Activated T-helper 17 cell treated with anti-CD3 and anti-CD28 coated beads, Interleukin-2, amount 50 U/mL, for 72 hours (primary cell): Measurements from ENCODE around the gene BLACAT1. TPM values are rescaled to one million over a fixed set of nuclear protein-coding genes. Genes with fewer than 3 reads are reported as not detected.
"Not testable (repeated sequence)": the region's sequence is repeated elsewhere in the genome, so short reads cannot be mapped to it uniquely, and the experiment has no call there.

ENCODE experiments used
- ATAC-seq: fragments of 150-1000 bp; cut with Tn5 transposase; replicated peaks from 2 replicates; pipeline ENCODE4 v1.10.0; 2021; ENCODE audit warnings: mild to moderate bottlenecking, moderate library complexity
- H3K27ac Mint-ChIP-seq: one replicate; pipeline ENCODE4 v1.8.0; 2022; ENCODE audit warnings: mixed read lengths
- H3K27me3 Mint-ChIP-seq: one replicate; pipeline ENCODE4 v1.8.0; 2022; ENCODE audit warnings: mixed read lengths
- H3K36me3 Mint-ChIP-seq: one replicate; pipeline ENCODE4 v1.8.0; 2022; ENCODE audit warnings: low read depth, mild to moderate bottlenecking, mixed read lengths
- H3K4me1 Mint-ChIP-seq: one replicate; pipeline ENCODE4 v1.8.0; 2022; ENCODE audit warnings: mixed read lengths
- H3K4me3 Mint-ChIP-seq: one replicate; pipeline ENCODE4 v1.8.0; 2022; ENCODE audit warnings: mild to moderate bottlenecking, mixed read lengths
- H3K9me3 Mint-ChIP-seq: one replicate; pipeline ENCODE4 v1.8.0; 2022; ENCODE audit warnings: mixed read lengths
- total RNA-seq, 2 donors: library from RNA; stranded (reverse); gene quantifications; one replicate each; pipeline ENCODE4 v1.2.3, GENCODE V29; 2022

BLACAT1 gene
- total RNA-seq, 2 donors from 2014 or later, result 0.61 to 0.95 TPM

- Mint-ChIP-seq H3K4me1 (no peaks in the 10 kb centered on the region), H3K27ac (no peak overlapping the region)
Observed at GRCh38 chr1:205430696-205431305, 25.0 kb downstream of the BLACAT1 start.

GRCh38 chr1:205429762-205430695, 25.8 kb downstream of the BLACAT1 start:
- no peaks in the 10 kb centered on the region for H3K9me3 Mint-ChIP-seq
- peaks cover 13% of the 10 kb centered on the region for H3K27me3 Mint-ChIP-seq
- H3K36me3 Mint-ChIP-seq, result no peaks in the 10 kb centered on the region
- peak overlapping the region; percentile 68 for H3K4me3 Mint-ChIP-seq
- no peak overlapping the region for H3K27ac Mint-ChIP-seq
- no peak for ATAC-seq
- H3K4me1 Mint-ChIP-seq, result no peaks in the 10 kb centered on the region

More at GRCh38 chr1:205430696-205431305, 25.0 kb downstream of the BLACAT1 start:
- Mint-ChIP-seq H3K27me3 (peaks cover 16% of the 10 kb centered on the region), H3K36me3 (no peaks in the 10 kb centered on the region), H3K9me3 (no peaks in the 10 kb centered on the region), H3K4me3 (peak overlapping the region; percentile 68)
- ATAC-seq, result peak; percentile 70

- H3K4me1 Mint-ChIP-seq, result no peaks in the 10 kb centered on the region
- no peaks in the 10 kb centered on the region for H3K9me3 Mint-ChIP-seq
- no peak for ATAC-seq
- peaks cover 19% of the 10 kb centered on the region for H3K27me3 Mint-ChIP-seq
- no peak overlapping the region for H3K4me3 Mint-ChIP-seq
- no peaks in the 10 kb centered on the region for H3K36me3 Mint-ChIP-seq
- H3K27ac Mint-ChIP-seq, result no peak overlapping the region
Observed at GRCh38 chr1:205424901-205425600, 30.8 kb downstream of the BLACAT1 start.

GRCh38 chr1:205423814-205424399, 31.9 kb downstream of the BLACAT1 start:
- Mint-ChIP-seq H3K9me3 (no peaks in the 10 kb centered on the region), H3K36me3 (no peaks in the 10 kb centered on the region), H3K27me3 (peaks cover 23% of the 10 kb centered on the region), H3K4me3 (no peak overlapping the region), H3K27ac (no peak overlapping the region), H3K4me1 (no peaks in the 10 kb centered on the region)
- ATAC-seq, result no peak

GRCh38 chr1:205422993-205423642, 32.7 kb downstream of the BLACAT1 start:
- Mint-ChIP-seq H3K4me1 (no peaks in the 10 kb centered on the region), H3K36me3 (no peaks in the 10 kb centered on the region), H3K4me3 (no peak overlapping the region), H3K27me3 (peaks cover 23% of the 10 kb centered on the region), H3K27ac (no peak overlapping the region), H3K9me3 (no peaks in the 10 kb centered on the region)
- ATAC-seq, result no peak

- H3K4me1 Mint-ChIP-seq, result no peaks in the 10 kb centered on the region
- no peaks in the 10 kb centered on the region for H3K9me3 Mint-ChIP-seq
- no peak within 1 kb of the TSS for H3K4me3 Mint-ChIP-seq
- H3K27ac Mint-ChIP-seq, result no peak within 1 kb of the TSS
- no peak for ATAC-seq
- no peaks in the 10 kb centered on the region for H3K36me3 Mint-ChIP-seq
- H3K27me3 Mint-ChIP-seq, result peaks cover 23% of the 10 kb centered on the region
Observed at GRCh38 chr1:205421798-205422197, 34.0 kb downstream of the BLACAT1 start, which contains the start of gene LEMD1. TSS of gene LEMD1 (minus strand) at chr1:205422056. CDS start at chr1:205420536, 1,520 bp downstream.

GRCh38 chr1:205420938-205421337, 34.9 kb downstream of the BLACAT1 start:
- Mint-ChIP-seq H3K9me3 (no peaks in the 10 kb centered on the region), H3K4me3 (no peak overlapping the region), H3K4me1 (no peaks in the 10 kb centered on the region), H3K36me3 (no peaks in the 10 kb centered on the region), H3K27me3 (peaks cover 20% of the 10 kb centered on the region), H3K27ac (no peak overlapping the region)
- no peak for ATAC-seq

- H3K4me1 Mint-ChIP-seq, result no peaks in the 10 kb centered on the region
- no peaks in the 10 kb centered on the region for H3K9me3 Mint-ChIP-seq
- no peak overlapping the region for H3K27ac Mint-ChIP-seq
- ATAC-seq, result no peak
- H3K36me3 Mint-ChIP-seq, result no peaks in the 10 kb centered on the region
- H3K27me3 Mint-ChIP-seq, result peaks cover 13% of the 10 kb centered on the region
- H3K4me3 Mint-ChIP-seq, result no peak overlapping the region
Observed at GRCh38 chr1:205417870-205418635, 37.8 kb downstream of the BLACAT1 start.

- H3K9me3 Mint-ChIP-seq, result no peaks in the 10 kb centered on the region
- no peak overlapping the region for H3K27ac Mint-ChIP-seq
- no peaks in the 10 kb centered on the region for H3K36me3 Mint-ChIP-seq
- H3K4me3 Mint-ChIP-seq, result no peak overlapping the region
- H3K27me3 Mint-ChIP-seq, result peaks cover 4% of the 10 kb centered on the region
- H3K4me1 Mint-ChIP-seq, result no peaks in the 10 kb centered on the region
- ATAC-seq, result no peak
Observed at GRCh38 chr1:205416322-205416721, 39.5 kb downstream of the BLACAT1 start.

GRCh38 chr1:205410581-205411298, 45.1 kb downstream of the BLACAT1 start:
- H3K27me3 Mint-ChIP-seq, result peaks cover 4% of the 10 kb centered on the region
- H3K9me3 Mint-ChIP-seq, result peaks cover 5% of the 10 kb centered on the region
- H3K36me3 Mint-ChIP-seq, result no peaks in the 10 kb centered on the region
- no peak for ATAC-seq
- H3K27ac Mint-ChIP-seq, result no peak overlapping the region
- peaks cover 4% of the 10 kb centered on the region for H3K4me1 Mint-ChIP-seq
- no peak overlapping the region for H3K4me3 Mint-ChIP-seq

- no peak for ATAC-seq
- Mint-ChIP-seq H3K9me3 (peaks cover 5% of the 10 kb centered on the region), H3K4me3 (no peak overlapping the region)
Observed at GRCh38 chr1:205407970-205408369, 47.9 kb downstream of the BLACAT1 start.

GRCh38 chr1:205406252-205406651, 49.6 kb downstream of the BLACAT1 start:
- not testable (repeated sequence) for H3K4me3 Mint-ChIP-seq, H3K36me3 Mint-ChIP-seq, H3K4me1 Mint-ChIP-seq, H3K27me3 Mint-ChIP-seq, H3K27ac Mint-ChIP-seq, H3K9me3 Mint-ChIP-seq, ATAC-seq

More at GRCh38 chr1:205407970-205408369, 47.9 kb downstream of the BLACAT1 start:
- Mint-ChIP-seq H3K27me3 (peaks cover 4% of the 10 kb centered on the region), H3K4me1 (peaks cover 4% of the 10 kb centered on the region), H3K36me3 (no peaks in the 10 kb centered on the region), H3K27ac (no peak overlapping the region)
